SK-N-SH (cell line): Measurements from ENCODE around the gene AUH. TPM values are rescaled to one million over a fixed set of nuclear protein-coding genes. Genes with fewer than 3 reads are reported as not detected.

Experiments used
- CTCF ChIA-PET: fragments of 300-600, 350-600 bp; formaldehyde crosslinking; extraction: SDS; loops from one replicate; lab custom pipeline; 2021; lab: Yijun Ruan, JAX
- POLR2A ChIA-PET: fragments of 350-600 bp; sonication (Branson Sonifier 250); formaldehyde crosslinking; extraction: SDS; loops from one replicate; lab custom pipeline; 2020; ENCODE audit warnings: antibody characterized with exemption, inconsistent platforms; lab: Yijun Ruan, JAX
- DNase-seq: peaks from one replicate; pipeline ENCODE4 v3.0.0; 2012
- H2AFZ ChIP-seq: fragments of 200-600 bp; sonication (generic); 2 replicates; pipeline ENCODE4 v1.8.1; 2016; ENCODE audit warnings: antibody characterized with exemption, mild to moderate bottlenecking, low read depth
- H3F3A ChIP-seq: fragments of 200-600 bp; sonication (generic); replicated peaks from 2 replicates; pipeline ENCODE3; 2016; ENCODE audit warnings: antibody characterized with exemption, mild to moderate bottlenecking; ENCODE audit not compliant: insufficient read depth
- H3K27ac ChIP-seq, 2 experiments: fragments of 200-500 bp in 1 of 2; fragments of 200-600 bp in 1 of 2; sonication (Bioruptor generic) in 1 of 2; sonication (generic), shearing (Covaris generic) in 1 of 2; 2 replicates each; pipeline versions ENCODE4 v1.5.1 to v1.6.1; 2014 to 2016; ENCODE audit warnings: low read depth in 2 of 2, inconsistent platforms in 1 of 2, low read length in 1 of 2, mild to moderate bottlenecking in 1 of 2, mixed read lengths in 1 of 2
- H3K27me3 ChIP-seq: fragments of 200-600 bp; sonication (generic), shearing (Covaris generic); 2 replicates; pipeline ENCODE4 v1.6.1; 2016; ENCODE audit warnings: mixed run types; ENCODE audit not compliant: insufficient read depth
- H3K36me3 ChIP-seq, 2 experiments: fragments of 200-500 bp in 1 of 2; fragments of 200-600 bp in 1 of 2; sonication (Bioruptor generic) in 1 of 2; sonication (generic) in 1 of 2; replicated peaks in 1 of 2; 2 replicates each; pipeline versions ENCODE3 to v1.5.1; 2014 to 2016; ENCODE audit warnings: low read length in 1 of 2, mild to moderate bottlenecking in 1 of 2; ENCODE audit not compliant: insufficient read depth in 2 of 2, control insufficient read depth in 1 of 2
- H3K4me1 ChIP-seq, 2 experiments: fragments of 200-500 bp in 1 of 2; fragments of 200-600 bp in 1 of 2; sonication (Bioruptor generic) in 1 of 2; sonication (generic), shearing (Covaris generic) in 1 of 2; 2 replicates each; pipeline versions ENCODE4 v1.5.1 to v1.6.1; 2014 to 2016; ENCODE audit warnings: low read depth in 1 of 2, low read length in 1 of 2, mixed run types in 1 of 2; ENCODE audit not compliant: insufficient read depth in 2 of 2, control insufficient read depth in 1 of 2
- H3K4me2 ChIP-seq: fragments of 200-600 bp; sonication (generic), shearing (Covaris generic); 2 replicates; pipeline ENCODE4 v1.6.1; 2017; ENCODE audit warnings: mixed run types
- H3K4me3 ChIP-seq, 2 experiments: fragments of 200-500 bp in 1 of 2; fragments of 200-600 bp in 1 of 2; sonication (Bioruptor generic) in 1 of 2; sonication (generic), shearing (Covaris generic) in 1 of 2; 2 replicates each; pipeline versions ENCODE4 v1.5.1 to v1.8.1; 2014 to 2016; ENCODE audit warnings: low read depth in 2 of 2, inconsistent platforms in 1 of 2, low read length in 1 of 2, mild to moderate bottlenecking in 1 of 2, mixed read lengths in 1 of 2, moderate library complexity in 1 of 2
- H3K79me2 ChIP-seq: fragments of 200-600 bp; sonication (generic); 2 replicates; pipeline ENCODE4 v1.8.1; 2017; ENCODE audit warnings: mild to moderate bottlenecking; ENCODE audit not compliant: insufficient read depth
- H3K9ac ChIP-seq: fragments of 200-600 bp; sonication (generic); 2 replicates; pipeline ENCODE4 v1.6.1; 2017; ENCODE audit warnings: mixed run types
- H3K9me2 ChIP-seq: fragments of 200-600 bp; sonication (generic); 2 replicates; pipeline ENCODE4 v1.6.1; 2017; ENCODE audit warnings: mixed run types
- H3K9me3 ChIP-seq: fragments of 200-600 bp; sonication (generic); 2 replicates; pipeline ENCODE4 v1.6.1; 2017; ENCODE audit warnings: mixed run types, mild to moderate bottlenecking, moderate library complexity
- H4K20me1 ChIP-seq: fragments of 200-600 bp; sonication (generic); 2 replicates; pipeline ENCODE4 v1.6.1; 2017; ENCODE audit warnings: mild to moderate bottlenecking, mixed run types; ENCODE audit not compliant: insufficient read depth
- ELF1 ChIP-seq: IDR thresholded peaks from 2 replicates; pipeline ENCODE4 v1.4.0; 2012
- EP300 ChIP-seq, 2 experiments: IDR thresholded peaks; 2 replicates each; pipeline versions ENCODE4 v1.4.0 to v1.6.1; 2012; ENCODE audit warnings: borderline replicate concordance in 1 of 2, low read depth in 1 of 2, low read length in 1 of 2
- EZH2phosphoT487 ChIP-seq: fragments of 200-600 bp; sonication (generic); IDR thresholded peaks from 2 replicates; pipeline ENCODE4 v1.6.1; 2017; ENCODE audit warnings: low read depth, mixed run types, mild to moderate bottlenecking, antibody characterized with exemption, moderate library complexity, borderline replicate concordance
- FOXM1 ChIP-seq: IDR thresholded peaks from 2 replicates; pipeline ENCODE4 v1.4.0; 2012; ENCODE audit warnings: low read depth, mild to moderate bottlenecking
- GABPA ChIP-seq: IDR thresholded peaks from 2 replicates; pipeline ENCODE4 v1.4.0; 2012; ENCODE audit warnings: low read depth, mild to moderate bottlenecking
- GATA2 ChIP-seq: sonication (generic); formaldehyde crosslinking; IDR thresholded peaks from 2 replicates; pipeline ENCODE4 v1.5.0; 2020; ENCODE audit warnings: mild to moderate bottlenecking, missing genetic modification reagents
- MAX ChIP-seq: IDR thresholded peaks from 2 replicates; pipeline ENCODE4 v1.4.0; 2012; ENCODE audit warnings: low read depth
- POLR2AphosphoS5 ChIP-seq: IDR thresholded peaks from 2 replicates; pipeline ENCODE4 v1.6.1; 2012; ENCODE audit warnings: low read depth, low read length
- RFX5 ChIP-seq: IDR thresholded peaks from 2 replicates; pipeline ENCODE4 v1.6.1; 2012; ENCODE audit warnings: mild to moderate bottlenecking, improper control_type of control experiment, low read length
- RXRA ChIP-seq: IDR thresholded peaks from 2 replicates; pipeline ENCODE4 v1.4.0; 2012; ENCODE audit warnings: low read depth, mild to moderate bottlenecking, borderline replicate concordance
- TAF1 ChIP-seq: IDR thresholded peaks from 2 replicates; pipeline ENCODE4 v1.6.1; 2012; ENCODE audit warnings: low read depth, mild to moderate bottlenecking, low read length, moderate library complexity, borderline replicate concordance
- USF2 ChIP-seq: fragments of 150-350 bp; IDR thresholded peaks from 2 replicates; pipeline ENCODE4 v1.6.1; 2017; ENCODE audit warnings: antibody characterized with exemption, low read length, low read depth, borderline replicate concordance
- YY1 ChIP-seq: IDR thresholded peaks from 2 replicates; pipeline ENCODE4 v1.4.0; 2012; ENCODE audit warnings: low read depth, mild to moderate bottlenecking
- WGBS: methylation state at CpG from one replicate; pipeline ENCODE4 v1.1.6; 2017; ENCODE audit warnings: low lambda C conversion rate; 5-methylcytosine and 5-hydroxymethylcytosine counted together
- polyA plus RNA-seq, 3 experiments: library from polyadenylated mRNA; depleted of rRNA; stranded (reverse); fragments of >200 nt; gene quantifications; 2 replicates each; pipeline ENCODE4 v1.2.3, GENCODE V29; 2012
- TF ChIP-seq, protein P1 (sequence below): IDR thresholded peaks from 2 replicates; pipeline ENCODE4 v1.6.1; 2012; ENCODE audit warnings: mild to moderate bottlenecking, low read depth, low read length, moderate library complexity
- TF ChIP-seq, protein P2 (sequence below): IDR thresholded peaks from 2 replicates; pipeline ENCODE4 v1.4.0; 2012; ENCODE audit warnings: low read depth, borderline replicate concordance

The AUH gene
- polyA plus RNA-seq, 1 of the 3 experiments (the other 2 are of a cell fraction), result 7.6 TPM

DNA sequence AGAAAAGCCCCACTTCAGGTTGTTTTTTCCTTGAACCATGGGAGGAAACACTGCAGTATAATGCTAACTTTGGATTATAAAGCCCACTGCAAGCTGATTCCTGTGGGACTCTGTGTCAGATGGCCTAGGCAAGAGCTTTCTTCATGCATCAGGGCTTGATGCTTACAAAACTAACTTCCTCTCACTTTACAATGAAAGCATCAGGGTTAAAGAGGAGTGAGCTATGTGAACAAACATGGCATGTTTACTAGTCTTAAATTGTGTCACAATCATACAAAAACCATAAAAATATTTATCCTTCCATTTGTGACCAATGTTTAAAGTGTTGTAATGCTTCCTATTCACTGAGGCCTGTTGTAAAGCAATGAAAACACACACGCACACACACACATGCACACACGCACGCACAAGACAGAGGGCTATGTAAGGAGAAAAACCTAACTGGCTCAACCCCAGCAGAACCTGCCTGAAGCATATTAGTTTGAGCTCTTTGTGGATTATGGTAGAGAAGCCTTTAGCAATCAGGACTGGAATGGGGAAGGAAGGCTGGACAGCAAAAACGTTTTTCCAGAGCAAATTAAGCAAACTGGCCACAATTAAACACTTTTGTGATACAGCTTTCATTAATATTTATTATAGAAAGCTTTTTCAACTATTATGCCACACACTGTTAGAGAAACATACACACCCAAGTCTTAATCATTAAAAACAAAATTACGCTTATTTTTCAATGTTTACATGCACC is 122.2 kb downstream of the AUH start:
- H3F3A ChIP-seq, result no peaks in the 10 kb centered on the region
- H3K9me3 ChIP-seq, result no peaks in the 10 kb centered on the region
- H3K79me2 ChIP-seq, result no peaks in the 10 kb centered on the region
- 74% methylated on average over 5 of the region's 5 CpGs for WGBS
- no peak overlapping the region for H3K27ac ChIP-seq
- no peaks in the 10 kb centered on the region for H3K27me3 ChIP-seq
- H3K4me2 ChIP-seq, result no peak overlapping the region
- no peaks in the 10 kb centered on the region for H3K4me1 ChIP-seq
- no peak overlapping the region for H2AFZ ChIP-seq
- DNase-seq, result no peak
- no peaks in the 10 kb centered on the region for H3K9me2 ChIP-seq
- no peak for TF ChIP-seq RFX5
- TF ChIP-seq GABPA, result no peak
- no peak for TF ChIP-seq EP300 (IDR thresholded peaks at IDR 0.05; ENCODE audit: borderline replicate concordance in 1 of 2, low read depth in 1 of 2, low read length in 1 of 2)
- no peak for TF ChIP-seq POLR2AphosphoS5
- TF ChIP-seq TAF1, result no peak
- TF ChIP-seq GATA2 (CRISPR knock-in tag), result no peak
- no peak for TF ChIP-seq RXRA
- TF ChIP-seq, protein P1, sequence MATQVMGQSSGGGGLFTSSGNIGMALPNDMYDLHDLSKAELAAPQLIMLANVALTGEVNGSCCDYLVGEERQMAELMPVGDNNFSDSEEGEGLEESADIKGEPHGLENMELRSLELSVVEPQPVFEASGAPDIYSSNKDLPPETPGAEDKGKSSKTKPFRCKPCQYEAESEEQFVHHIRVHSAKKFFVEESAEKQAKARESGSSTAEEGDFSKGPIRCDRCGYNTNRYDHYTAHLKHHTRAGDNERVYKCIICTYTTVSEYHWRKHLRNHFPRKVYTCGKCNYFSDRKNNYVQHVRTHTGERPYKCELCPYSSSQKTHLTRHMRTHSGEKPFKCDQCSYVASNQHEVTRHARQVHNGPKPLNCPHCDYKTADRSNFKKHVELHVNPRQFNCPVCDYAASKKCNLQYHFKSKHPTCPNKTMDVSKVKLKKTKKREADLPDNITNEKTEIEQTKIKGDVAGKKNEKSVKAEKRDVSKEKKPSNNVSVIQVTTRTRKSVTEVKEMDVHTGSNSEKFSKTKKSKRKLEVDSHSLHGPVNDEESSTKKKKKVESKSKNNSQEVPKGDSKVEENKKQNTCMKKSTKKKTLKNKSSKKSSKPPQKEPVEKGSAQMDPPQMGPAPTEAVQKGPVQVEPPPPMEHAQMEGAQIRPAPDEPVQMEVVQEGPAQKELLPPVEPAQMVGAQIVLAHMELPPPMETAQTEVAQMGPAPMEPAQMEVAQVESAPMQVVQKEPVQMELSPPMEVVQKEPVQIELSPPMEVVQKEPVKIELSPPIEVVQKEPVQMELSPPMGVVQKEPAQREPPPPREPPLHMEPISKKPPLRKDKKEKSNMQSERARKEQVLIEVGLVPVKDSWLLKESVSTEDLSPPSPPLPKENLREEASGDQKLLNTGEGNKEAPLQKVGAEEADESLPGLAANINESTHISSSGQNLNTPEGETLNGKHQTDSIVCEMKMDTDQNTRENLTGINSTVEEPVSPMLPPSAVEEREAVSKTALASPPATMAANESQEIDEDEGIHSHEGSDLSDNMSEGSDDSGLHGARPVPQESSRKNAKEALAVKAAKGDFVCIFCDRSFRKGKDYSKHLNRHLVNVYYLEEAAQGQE, result no peak
- TF ChIP-seq USF2, result no peak
- TF ChIP-seq, protein P2, sequence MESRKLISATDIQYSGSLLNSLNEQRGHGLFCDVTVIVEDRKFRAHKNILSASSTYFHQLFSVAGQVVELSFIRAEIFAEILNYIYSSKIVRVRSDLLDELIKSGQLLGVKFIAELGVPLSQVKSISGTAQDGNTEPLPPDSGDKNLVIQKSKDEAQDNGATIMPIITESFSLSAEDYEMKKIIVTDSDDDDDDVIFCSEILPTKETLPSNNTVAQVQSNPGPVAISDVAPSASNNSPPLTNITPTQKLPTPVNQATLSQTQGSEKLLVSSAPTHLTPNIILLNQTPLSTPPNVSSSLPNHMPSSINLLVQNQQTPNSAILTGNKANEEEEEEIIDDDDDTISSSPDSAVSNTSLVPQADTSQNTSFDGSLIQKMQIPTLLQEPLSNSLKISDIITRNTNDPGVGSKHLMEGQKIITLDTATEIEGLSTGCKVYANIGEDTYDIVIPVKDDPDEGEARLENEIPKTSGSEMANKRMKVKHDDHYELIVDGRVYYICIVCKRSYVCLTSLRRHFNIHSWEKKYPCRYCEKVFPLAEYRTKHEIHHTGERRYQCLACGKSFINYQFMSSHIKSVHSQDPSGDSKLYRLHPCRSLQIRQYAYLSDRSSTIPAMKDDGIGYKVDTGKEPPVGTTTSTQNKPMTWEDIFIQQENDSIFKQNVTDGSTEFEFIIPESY, result no peak
- no peak for TF ChIP-seq YY1
- no peak for TF ChIP-seq ELF1
- TF ChIP-seq MAX, result no peak
- TF ChIP-seq EZH2phosphoT487, result no peak
- TF ChIP-seq FOXM1, result no peak
- POLR2A ChIA-PET, result no interaction called here
- H4K20me1 ChIP-seq, result no peaks in the 10 kb centered on the region
- H3K4me3 ChIP-seq, result no peak overlapping the region
- CTCF ChIA-PET, result no interaction called here
- H3K36me3 ChIP-seq, result no peaks in the 10 kb centered on the region
- H3K9ac ChIP-seq, result no peak overlapping the region
